22Rv1 (cell line): Measurements from ENCODE around the gene E2F1.
A peak's percentile ranks its signal among the peaks of the same experiment; 100 is the strongest.
"Not testable (repeated sequence)": the region's sequence is repeated elsewhere in the genome, so short reads cannot be mapped to it uniquely, and the experiment has no call there.

Experiments used
- H3K27ac ChIP-seq: fragments of 450-650 bp; 2 replicates; pipeline ENCODE4 v1.5.1; 2017
- CTCF ChIP-seq: fragments of 450-650 bp; IDR thresholded peaks from 2 replicates; pipeline ENCODE4 v1.5.1; 2017; ENCODE audit warnings: mild to moderate bottlenecking
- ZFX ChIP-seq: fragments of 450-650 bp; IDR thresholded peaks from 2 replicates; pipeline ENCODE4 v1.6.1; 2017; ENCODE audit warnings: antibody characterized with exemption, borderline replicate concordance

The E2F1 gene

GRCh38 chr20:33709398-33709797 lies 23.2 kb upstream of the E2F1 start:
- 0 out of 2 replicates have a peak overlapping the region, but pooled peaks have one; percentile 17 for H3K27ac ChIP-seq
- TF ChIP-seq CTCF (no peak), ZFX (no peak)

DNA sequence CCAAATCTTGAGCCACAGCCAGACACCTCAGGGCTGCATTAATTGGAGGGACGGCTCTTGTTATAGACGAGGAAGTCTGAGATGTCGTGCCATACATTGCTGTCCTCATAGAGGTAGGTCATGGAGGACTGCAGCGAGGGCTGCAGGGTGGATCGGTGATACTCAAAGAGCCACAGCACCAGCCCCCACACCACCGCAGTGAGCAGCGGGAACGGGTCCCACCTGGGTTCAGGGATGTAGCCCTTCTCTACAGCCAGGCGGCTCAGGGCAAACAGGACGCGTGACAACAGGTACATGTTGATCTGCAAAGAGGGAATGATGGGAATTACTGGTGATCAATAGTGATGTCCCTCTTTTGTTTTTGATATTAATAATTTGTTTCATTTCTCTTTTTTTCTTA lies 21.5 kb upstream of the E2F1 start:
- TF ChIP-seq CTCF (no peak), ZFX (no peak)
- no peak overlapping the region for H3K27ac ChIP-seq

GRCh38 chr20:33704197-33704924 lies 18.2 kb upstream of the E2F1 start:
- no peak for TF ChIP-seq ZFX
- no peak for TF ChIP-seq CTCF
- no peak overlapping the region for H3K27ac ChIP-seq

- TF ChIP-seq CTCF (no peak), ZFX (no peak)
- H3K27ac ChIP-seq, result no peak overlapping the region
These were observed 17.4 kb upstream of the E2F1 start for GRCh38 chr20:33703498-33704137.

DNA sequence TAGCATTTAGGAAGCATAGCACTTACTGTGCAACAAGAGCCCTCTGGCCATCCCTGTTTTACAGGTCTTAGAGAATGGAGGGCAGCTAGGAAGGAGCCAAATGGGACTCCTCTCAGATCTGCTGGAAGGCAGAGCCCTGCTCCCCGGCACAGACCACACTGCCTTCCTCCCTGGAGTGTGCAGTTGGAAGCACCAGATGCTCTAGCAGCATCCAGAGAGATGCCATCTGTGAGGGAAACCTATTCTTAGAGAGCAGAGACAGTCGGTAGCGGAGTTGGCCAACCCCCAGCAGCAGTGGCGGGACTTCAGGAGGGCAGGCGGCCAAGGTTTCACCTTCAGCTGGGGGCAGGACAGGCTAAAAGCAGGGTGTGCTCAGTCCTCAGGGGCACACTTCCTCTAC lies 16.7 kb upstream of the E2F1 start:
- TF ChIP-seq CTCF, result no peak
- no peak for TF ChIP-seq ZFX
- no peak overlapping the region for H3K27ac ChIP-seq

DNA sequence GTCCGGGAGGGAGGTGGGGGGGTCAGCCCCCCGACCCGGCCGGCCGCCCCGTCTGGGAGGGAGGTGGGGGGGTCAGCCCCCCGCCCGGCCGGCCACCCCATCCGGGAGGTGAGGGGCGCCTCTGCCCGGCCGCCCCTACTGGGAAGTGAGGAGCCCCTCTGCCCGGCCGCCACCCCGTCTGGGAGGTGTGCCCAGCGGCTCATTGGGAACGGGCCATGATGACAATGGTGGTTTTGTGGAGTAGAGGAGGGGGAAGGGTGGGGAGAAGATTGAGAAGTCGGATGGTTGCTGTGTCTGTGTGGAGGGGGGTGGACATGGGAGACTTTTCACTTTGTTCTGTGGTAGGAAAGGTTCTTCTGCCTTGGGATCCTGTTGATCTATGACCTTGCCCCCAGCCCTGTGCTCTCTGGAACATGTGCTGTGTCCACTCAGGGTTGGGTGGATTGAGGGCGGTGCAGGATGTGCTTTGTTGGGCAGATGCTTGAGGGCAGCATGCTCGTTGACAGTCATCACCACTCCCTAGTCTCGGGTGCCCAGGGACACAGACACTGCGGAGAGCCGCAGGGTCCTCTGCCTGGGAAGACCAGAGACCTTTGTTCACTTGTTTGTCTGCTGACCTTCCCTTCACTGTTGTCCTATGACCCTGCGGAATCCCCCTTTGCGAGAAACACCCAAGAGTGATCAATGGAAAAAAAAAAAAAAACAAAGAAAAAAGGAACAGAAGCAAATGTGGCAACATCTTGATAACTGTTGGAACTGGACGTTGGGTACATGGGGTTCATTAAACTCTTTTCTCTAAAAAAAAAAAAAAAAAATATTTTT lies 15.7 kb upstream of the E2F1 start:
- no peak overlapping the region for H3K27ac ChIP-seq
- TF ChIP-seq ZFX (no peak), CTCF (no peak)

GRCh38 chr20:33700696-33701441 lies 14.7 kb upstream of the E2F1 start:
- H3K27ac ChIP-seq, result not testable (repeated sequence)

GRCh38 chr20:33698966-33699365 lies 12.8 kb upstream of the E2F1 start:
- H3K27ac ChIP-seq, result not testable (repeated sequence)
